Glomerular endothelial cell (primary cell): Measurements from ENCODE around the gene OR2V1. TPM values are rescaled to one million over a fixed set of nuclear protein-coding genes. Genes with fewer than 3 reads are reported as not detected.
"Not testable (repeated sequence)": the region's sequence is repeated elsewhere in the genome, so short reads cannot be mapped to it uniquely, and the experiment has no call there.

Source experiments
- DNase-seq: peaks from one replicate; pipeline ENCODE4 v3.0.0-alpha.2; 2011; ENCODE audit warnings: low read depth, low spot score; ENCODE audit errors: extremely low read depth
- total RNA-seq: library from RNA; depleted of rRNA; stranded (reverse); fragments of >200 nt; gene quantifications from 2 replicates; pipeline ENCODE4 v1.2.3, GENCODE V29; 2015

OR2V1 gene, protein sequence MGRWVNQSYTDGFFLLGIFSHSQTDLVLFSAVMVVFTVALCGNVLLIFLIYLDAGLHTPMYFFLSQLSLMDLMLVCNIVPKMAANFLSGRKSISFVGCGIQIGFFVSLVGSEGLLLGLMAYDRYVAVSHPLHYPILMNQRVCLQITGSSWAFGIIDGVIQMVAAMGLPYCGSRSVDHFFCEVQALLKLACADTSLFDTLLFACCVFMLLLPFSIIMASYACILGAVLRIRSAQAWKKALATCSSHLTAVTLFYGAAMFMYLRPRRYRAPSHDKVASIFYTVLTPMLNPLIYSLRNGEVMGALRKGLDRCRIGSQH
- not detected in 2 replicates for total RNA-seq

DNA sequence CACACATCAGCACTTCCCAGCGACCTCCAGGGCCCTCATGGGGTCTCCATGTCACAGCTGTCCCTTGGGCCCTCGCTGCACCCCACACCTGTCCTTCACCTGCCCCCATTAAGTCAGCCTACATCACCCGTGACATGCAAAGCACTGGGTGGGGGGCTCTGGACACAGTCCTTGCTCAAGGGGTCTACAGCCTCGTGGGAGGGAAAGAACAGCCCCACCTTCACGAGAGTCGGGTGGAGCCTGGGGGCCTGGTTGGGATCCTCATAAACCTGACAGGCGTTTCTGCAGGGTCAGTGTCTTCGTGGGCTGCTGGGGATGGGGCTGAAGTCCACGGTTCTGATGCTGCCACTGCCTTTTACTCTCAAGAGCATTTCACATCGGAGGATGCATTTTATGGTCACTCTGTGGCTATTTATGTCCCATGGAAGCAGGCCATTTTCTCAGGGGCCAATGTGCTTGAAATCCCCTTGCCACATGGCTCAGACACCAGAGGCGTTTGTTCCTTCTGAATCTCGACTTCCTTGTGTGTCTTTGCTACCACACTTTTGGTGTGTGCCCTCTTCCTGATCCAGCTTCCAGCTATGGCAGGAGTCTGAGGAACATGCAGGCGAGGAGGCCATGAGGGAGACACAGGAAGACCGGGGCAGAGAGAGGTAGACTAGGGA lies at the start of gene OR2V1:
OR2V1 (minus strand) TSS at position 338 of the 665 bp plus-strand sequence. CDS start 5,865 bp downstream, outside the sequence.
- no peak for DNase-seq

DNA sequence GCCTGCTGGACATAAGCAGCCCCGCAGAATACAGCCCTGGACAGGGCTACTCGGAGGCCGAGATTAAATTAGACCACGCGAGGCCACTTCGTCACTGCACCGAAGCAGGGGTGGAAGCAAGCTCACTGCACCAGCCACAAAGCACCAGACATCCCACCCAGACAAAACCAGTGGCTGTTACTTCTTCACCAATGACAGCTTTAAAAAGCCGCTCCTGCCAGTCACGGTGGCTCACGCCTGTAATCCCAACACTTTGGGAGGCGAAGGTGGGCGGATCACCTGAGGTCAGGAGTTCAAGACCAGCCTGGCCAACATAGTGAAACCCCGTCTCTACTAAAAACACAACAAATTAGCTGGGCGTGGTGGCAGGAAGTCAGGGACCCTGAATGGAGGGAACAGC lies 46.6 kb upstream of the OR2V1 start:
- not testable (repeated sequence) for DNase-seq

DNA sequence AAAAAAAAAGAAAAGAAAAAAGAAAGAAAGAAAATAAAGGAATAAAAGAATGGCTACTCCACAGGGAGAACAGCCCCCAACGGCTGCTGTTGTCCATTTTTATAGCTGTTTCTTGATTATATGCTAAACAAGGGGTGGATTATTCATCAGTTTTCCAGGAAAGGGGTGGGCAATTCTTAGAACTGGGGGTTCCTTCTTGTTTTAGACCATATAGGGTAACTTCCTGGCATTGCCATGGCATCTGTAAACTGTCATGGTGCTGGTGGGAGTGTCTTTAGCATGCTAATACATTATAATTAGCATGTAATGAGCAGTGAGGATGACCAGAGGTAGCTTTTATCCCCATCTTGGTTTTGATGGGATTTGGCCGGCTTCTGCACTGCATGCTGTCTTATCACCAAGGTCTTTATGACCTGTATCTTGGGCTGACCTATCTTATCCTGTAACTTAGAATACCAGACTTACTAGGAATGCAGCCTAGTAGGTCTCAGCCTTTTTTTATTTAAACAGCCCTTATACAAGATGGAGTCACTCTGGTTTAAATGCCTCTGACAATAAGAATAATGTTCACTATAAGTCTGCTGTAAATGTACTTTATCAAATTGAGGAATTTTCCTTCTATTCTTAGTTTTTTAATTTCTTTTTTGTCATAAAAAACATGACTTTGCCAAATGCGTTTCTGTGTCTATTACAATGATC lies 45.4 kb upstream of the OR2V1 start:
- no peak for DNase-seq

DNA sequence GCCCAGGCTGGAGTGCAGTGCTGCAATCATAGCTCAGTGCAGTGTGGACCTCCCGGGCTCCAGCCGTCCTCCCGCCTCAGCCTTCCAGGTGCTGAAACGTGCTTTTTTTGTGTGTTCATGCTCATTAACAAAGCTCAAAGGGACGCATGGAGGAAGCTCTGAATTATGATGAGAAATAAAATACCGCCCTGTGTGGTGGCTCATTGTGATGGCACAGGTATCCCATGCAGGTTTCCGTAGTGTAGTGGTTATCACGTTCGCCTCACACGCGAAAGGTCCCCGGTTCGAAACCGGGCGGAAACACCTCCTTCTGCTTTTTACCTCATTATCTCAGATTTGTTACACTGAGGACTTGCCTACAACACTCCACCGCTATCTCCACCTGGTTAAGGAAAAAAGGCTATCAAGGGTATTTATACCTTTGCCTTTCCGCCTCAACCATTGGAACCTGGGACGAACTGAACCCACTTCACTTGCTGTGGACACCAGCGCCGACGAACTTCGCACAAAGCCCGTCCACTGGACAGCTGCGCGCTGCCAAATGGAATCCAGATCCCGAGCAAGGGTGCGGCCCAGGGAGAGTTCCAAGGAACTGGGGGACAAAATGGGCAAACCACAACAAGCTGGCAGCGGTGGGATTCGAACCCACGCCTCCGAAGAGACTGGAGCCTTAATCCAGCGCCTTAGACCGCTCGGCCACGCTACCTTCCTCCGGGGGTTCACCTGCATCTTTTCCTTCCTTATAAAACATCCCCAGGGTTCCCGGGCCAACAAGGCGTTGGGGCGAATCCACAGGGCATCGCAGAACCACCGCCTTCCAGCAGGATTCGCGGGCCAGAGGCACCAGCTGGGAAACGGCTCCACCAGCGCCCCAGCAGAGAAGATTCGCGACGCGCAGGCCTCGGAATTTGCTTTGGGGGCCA lies 42.7 kb upstream of the OR2V1 start:
- no peak for DNase-seq

DNA sequence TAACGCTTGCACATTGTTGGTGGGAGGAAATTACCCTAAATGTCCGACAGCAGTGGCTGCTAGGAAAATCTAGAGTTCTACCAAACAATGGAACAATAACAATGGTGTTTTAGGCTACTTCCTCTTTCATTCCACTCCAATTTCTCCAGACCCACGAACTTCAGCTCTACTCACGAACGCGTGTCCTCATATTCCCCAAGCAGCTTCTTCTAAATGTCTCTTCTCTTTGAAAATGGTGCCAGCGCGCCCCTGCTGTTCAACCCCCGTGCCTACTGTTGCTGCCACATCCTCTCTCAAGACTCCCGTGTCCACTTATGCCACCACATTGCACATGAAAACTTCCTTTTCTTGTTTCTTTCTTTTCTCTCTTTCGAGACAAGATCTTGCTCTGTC lies 42.1 kb upstream of the OR2V1 start:
- DNase-seq, result no peak

DNA sequence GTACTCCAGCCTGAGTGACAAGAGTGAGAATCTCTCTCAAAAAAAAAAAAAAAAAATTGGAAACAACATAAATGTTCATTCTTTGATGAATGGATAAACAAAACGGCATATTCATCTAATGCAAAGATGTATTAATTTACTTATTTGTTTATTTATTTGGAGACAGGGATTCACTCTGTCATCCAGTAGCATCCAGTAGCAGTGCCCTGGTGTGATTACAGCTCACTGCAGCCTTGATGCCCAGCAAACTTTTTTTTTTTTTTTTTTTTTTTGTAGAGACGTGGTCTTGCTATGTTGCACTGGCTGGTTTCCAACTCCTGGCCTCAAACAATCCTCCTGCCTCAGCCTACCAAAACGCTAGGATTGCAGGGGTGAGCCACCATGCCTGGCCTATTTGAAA lies 40.8 kb upstream of the OR2V1 start:
- DNase-seq, result no peak

DNA sequence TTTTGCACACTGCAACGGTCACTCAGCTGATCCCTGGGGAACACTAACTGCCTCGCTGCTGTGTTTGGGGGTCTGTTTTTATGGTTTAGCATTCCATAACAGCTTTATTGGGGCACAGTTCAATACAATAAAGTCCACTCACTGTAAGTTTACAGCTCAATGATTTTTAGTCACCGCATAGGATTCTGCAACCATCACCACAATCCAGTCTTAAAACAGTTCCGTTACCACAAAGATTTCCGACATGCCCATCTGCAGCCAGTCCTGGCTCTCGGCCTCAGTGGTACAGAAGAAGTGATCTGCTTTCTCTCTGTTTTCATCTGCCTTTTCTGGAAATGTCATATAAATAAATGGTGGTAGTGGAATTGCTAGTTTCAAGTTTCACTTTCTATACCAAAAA lies 40.0 kb upstream of the OR2V1 start:
- DNase-seq, result no peak

DNA sequence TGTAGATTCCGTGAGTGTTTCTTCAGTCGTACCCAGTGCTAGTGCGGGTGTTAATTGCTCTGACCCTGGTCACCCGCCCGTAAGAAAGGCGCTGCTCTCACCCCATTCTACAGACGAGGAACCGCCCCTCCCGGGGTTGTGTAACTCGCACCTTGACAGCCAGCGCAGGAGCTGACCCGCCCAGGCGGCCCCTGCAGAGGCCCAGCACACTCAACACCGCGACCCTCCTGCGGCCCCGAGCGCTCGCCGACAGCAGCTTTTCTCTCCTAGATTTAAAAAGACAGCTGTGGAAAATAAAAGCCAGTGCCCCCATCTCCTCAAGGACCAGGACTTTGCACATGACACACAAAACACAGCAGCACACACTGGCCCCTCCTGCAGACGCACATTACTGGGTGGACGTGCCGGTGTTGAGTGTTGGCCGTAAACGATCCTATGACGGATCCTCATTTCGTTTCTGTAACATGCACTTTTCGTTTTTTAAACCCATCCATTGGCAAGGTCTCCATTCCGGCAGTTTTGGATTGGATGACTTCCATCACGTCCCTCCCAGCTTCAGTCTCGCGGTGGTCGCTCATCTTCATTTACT lies 39.4 kb upstream of the OR2V1 start:
- DNase-seq, result no peak

DNA sequence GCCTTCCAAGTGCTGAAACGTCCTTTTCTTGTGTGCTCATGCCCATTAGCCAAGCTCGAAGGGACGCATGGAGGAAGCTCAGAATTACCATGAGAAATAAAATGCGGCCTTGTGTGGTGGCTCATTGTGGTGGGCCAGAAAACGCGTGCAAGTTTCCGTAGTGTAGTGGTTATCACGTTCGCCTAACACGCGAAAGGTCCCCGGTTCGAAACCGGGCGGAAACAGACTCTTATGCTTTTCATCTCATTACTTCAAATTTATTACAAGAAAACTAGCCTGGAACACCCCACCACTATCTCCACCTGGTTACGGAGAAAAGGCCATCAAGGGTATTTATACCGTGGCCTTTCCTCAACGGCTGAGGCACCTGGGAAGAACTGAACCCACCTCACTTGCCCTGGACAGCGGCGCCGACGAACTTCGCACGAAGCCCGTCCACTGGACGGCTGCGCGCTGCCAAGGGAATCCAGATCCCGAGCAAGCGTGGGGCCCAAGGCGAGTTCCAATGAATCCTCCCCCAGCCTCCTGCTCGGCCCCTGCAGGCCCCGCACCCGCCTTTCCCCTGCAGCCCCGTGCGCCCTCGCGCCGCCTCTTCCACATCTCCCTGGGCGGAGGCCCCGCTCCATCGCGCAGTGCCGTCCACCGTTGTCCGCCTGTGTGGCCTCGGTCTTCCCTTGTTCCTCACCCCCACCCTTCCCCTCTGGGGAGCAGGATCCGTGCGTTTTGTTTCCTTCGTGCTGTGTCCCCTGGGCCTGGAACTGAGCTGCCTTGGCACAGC lies 38.7 kb upstream of the OR2V1 start:
- DNase-seq, result not testable (repeated sequence)

DNA sequence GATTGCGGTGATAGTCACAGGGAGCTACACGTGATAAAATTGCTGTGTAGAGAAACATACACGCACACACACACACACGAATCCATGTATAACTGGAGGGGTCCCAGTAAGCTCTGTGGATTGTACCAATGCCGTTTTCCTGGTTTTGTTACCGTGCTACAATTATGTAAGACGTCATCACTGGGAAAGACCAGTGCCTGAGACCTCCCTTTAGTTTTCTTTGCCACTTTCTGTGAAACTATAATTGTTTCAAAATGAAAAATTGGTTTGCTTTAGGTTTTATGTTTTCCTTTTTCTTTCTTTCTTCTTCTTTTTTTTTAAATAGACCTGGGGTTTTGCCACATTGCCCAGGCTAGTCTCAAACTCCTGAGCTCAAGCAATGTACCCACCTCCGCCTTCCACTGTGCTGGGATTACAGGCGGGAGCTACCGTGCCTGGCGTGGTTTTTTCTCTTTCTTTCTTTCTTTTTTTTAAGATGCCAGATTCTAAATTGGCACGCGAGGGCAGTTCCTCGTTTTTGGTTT lies 37.7 kb upstream of the OR2V1 start:
- no peak for DNase-seq

DNA sequence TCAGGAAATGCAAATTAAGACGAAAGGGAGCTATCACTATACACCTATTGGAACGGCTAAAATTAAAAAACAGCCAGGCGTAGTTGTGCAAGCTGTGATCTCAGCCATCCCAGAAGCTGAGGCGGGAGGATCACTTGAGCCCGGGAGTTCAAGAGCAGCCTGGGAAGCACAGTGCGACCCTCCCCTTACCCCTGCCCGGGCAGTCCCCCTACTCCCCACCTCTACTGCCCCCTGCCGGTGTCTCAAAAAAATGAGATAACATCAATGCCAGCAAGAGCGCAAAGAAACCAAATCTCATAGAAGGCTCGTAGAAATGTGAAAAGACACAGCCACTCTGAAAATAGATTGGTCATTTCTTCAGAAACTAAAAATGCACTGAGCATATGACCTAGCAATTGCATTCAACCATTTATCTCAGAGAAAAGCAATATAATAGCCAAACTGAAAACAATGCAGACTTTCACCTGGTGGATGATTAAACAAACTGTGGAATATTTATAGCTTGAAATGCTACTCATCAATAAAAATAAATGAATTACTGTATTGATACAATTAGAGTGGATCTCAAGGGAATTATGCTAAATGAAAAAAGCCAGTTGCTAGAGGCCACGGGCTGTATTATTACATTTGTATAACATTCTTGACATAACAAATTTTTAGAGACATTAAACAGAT lies 37.0 kb upstream of the OR2V1 start:
- no peak for DNase-seq

DNA sequence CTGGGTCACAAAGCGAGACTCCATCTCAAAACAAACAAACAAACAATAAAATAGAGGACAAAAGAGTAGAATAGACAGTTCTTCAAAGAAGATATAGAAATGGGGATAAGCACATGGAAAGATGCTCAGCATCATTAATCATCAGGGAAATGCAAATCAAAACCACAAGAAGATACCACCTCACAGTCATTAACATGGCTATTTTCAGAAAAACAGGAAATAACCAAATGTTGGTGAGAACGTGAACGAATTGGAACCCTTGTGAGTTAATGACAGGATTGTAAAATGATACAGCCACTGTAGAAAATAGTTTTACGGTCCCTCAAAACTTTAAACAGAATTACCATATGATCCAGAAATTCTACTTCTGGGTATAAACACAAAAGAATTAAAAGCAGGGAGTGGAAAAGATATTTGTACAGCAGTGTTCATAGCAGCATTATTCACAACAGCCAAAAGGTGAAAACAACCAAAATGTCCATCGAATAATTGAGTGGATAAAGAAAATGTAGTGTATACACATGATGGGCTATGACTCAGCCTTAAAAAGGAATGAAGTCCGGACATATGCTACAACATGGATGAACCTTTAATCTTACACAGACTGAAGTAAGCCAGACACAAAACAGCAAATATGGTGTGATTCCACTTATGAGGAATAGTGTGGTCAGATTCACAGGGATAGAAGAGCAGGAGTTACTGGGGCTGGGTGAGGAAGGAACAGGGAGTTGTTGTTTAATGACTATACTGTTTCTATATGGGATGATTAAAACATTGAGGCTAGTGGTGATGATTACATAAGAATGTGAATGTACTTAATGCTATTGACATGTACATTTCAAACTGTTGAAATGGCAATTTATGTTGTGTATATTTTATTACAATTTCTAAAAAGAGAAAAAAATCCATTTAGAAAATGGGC lies 36.1 kb upstream of the OR2V1 start:
- no peak for DNase-seq

DNA sequence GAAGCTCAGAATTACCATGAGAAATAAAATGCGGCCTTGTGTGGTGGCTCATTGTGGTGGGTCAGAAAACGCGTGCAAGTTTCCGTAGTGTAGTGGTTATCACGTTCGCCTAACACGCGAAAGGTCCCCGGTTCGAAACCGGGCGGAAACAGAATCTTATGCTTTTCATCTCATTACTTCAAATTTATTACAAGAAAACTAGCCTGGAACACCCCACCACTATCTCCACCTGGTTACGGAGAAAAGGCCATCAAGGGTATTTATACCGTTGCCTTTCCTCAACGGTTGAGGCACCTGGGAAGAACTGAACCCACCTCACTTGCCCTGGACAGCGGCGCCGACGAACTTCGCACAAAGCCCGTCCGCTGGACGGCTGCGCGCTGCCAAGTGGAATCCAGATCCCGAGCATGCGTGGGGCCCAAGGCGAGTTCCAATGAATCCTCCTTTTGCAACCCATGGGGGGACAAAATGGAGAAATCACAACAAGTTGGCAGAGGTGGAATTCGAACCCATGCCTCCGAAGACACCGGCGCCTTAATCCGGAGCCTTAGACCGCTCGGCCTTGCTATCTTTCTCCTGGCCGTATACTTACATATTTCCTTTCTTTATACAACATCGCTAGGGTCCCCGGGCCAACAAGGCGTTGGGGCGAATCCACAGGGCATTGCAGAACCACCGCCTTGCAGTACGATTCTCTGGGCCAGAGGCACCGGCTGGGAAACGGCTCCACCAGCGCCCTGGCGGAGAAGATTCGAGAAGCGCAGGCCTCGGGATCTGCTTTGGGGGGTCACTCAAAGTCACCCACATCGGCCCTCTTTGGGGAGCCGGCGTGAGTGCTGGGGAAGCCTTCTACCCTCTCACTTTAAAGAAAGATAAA lies 33.3 kb upstream of the OR2V1 start:
- no peak for DNase-seq

DNA sequence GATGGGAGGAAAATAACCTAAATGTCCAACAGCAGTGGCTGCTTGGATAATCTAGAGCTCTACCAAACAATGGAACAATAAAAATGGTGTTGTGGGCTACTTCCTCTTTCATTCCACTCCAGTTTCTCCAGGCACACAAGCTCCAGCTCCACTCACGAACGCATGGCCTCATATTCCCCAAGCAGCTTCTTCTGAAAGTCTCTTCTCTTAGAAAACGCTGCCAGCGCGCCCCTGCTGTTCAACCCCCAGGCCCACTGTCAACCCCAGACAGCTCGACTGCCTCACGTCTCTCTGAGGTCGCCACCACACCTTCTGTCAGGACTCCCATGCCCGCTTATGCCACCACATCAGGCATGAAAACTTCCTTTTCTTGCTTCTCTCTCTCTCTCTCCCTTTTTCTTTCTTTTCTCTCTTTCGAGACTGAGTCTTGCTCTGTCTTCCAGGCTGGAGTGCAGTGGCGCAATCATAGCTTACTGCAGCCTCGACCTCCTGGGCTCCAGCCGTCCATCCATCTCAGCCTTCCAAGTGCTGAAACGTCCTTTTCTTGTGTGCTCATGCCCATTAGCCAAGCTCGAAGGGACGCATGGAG lies 32.6 kb upstream of the OR2V1 start:
- DNase-seq, result no peak

DNA sequence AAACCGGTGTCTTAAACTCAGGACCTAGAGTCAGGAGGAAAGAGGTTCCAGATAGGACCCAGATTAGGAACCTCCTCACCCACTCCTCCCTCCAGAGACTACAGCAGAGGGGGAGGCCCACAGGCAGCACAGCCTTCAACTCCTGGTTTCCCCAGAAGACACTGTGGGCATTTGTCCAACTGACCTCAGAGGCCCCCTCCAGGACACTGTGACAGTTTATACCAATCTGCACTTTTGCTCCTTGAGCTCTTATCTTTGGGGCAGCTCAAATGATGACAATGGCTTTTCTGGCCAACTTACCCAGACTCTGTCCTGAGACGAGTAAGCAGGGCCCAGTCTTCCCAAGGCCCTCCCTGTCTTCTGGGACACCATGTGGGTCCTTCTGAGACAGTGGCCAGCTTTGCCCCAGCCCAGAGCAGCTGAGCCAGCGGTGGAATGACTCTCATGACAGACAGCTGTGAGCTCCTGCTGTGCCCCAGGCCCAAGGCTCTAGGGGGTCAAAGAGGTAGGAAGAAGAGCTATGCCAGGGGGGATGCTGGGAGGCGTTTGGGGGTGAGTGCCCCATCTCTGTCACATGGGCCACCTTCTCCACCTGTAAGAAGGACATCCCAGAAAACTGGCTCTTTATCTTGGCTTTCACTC lies 30.7 kb upstream of the OR2V1 start:
- no peak for DNase-seq
